PFSK-1 (cell line): ENCODE data around the gene FOXE1.

ENCODE experiments used
- FOXP2 ChIP-seq: optimal IDR thresholded peaks from 2 replicates; pipeline ENCODE3; 2011; ENCODE audit warnings: borderline replicate concordance, control low read depth, inconsistent platforms; ENCODE audit not compliant: insufficient read depth; ENCODE audit errors: extremely low read length, extremely low read depth
- POLR2AphosphoS5 ChIP-seq: IDR thresholded peaks from 2 replicates; pipeline ENCODE4 v1.6.1; 2012; ENCODE audit warnings: low read depth, mild to moderate bottlenecking, control low read depth, low read length, moderate library complexity
- SIN3A ChIP-seq: IDR thresholded peaks from 2 replicates; pipeline ENCODE4 v1.6.1; 2012; ENCODE audit warnings: mild to moderate bottlenecking, low read length, moderate library complexity, borderline replicate concordance; ENCODE audit not compliant: insufficient read depth
- TAF1 ChIP-seq: IDR thresholded peaks from 2 replicates; pipeline ENCODE4 v1.6.1; 2012; ENCODE audit warnings: low read length, control low read depth, borderline replicate concordance; ENCODE audit not compliant: insufficient read depth
- TF ChIP-seq, protein P1 (sequence below), 2 experiments: IDR thresholded peaks; 2 replicates each; pipeline versions ENCODE4 v1.6.1 to v1.8.0; 2011 to 2012; ENCODE audit warnings: low read depth in 2 of 2, low read length in 2 of 2, control low read depth in 1 of 2, inconsistent platforms in 1 of 2, mild to moderate bottlenecking in 1 of 2, moderate library complexity in 1 of 2; ENCODE audit not compliant: insufficient read depth in 1 of 2

The FOXE1 gene

DNA sequence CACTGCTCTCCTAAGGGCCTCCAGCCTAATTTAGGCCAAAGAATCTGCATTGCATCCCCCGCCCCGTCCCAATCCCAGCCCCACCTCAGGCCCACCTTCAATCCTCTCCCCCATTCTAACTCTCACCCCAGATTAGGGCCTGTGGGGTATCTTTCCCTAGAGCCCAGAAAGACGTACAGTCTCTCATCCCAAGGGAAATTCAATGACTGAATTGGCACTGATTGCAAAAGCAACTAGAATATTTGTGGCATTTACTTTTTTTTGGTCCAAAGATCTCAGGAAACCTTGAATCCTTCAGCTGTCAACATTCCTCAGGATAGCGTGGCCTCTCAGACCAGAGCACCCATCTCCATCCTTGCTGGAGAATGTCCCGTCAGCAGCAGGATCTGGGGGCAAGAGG is 38.7 kb downstream of the FOXE1 start:
- TF ChIP-seq TAF1 (no peak), SIN3A (no peak), POLR2AphosphoS5 (no peak), FOXP2 (no peak)
- TF ChIP-seq, protein P1, sequence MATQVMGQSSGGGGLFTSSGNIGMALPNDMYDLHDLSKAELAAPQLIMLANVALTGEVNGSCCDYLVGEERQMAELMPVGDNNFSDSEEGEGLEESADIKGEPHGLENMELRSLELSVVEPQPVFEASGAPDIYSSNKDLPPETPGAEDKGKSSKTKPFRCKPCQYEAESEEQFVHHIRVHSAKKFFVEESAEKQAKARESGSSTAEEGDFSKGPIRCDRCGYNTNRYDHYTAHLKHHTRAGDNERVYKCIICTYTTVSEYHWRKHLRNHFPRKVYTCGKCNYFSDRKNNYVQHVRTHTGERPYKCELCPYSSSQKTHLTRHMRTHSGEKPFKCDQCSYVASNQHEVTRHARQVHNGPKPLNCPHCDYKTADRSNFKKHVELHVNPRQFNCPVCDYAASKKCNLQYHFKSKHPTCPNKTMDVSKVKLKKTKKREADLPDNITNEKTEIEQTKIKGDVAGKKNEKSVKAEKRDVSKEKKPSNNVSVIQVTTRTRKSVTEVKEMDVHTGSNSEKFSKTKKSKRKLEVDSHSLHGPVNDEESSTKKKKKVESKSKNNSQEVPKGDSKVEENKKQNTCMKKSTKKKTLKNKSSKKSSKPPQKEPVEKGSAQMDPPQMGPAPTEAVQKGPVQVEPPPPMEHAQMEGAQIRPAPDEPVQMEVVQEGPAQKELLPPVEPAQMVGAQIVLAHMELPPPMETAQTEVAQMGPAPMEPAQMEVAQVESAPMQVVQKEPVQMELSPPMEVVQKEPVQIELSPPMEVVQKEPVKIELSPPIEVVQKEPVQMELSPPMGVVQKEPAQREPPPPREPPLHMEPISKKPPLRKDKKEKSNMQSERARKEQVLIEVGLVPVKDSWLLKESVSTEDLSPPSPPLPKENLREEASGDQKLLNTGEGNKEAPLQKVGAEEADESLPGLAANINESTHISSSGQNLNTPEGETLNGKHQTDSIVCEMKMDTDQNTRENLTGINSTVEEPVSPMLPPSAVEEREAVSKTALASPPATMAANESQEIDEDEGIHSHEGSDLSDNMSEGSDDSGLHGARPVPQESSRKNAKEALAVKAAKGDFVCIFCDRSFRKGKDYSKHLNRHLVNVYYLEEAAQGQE (IDR thresholded peaks at IDR 0.05; ENCODE audit: insufficient read depth in 1 of 2, low read depth in 2 of 2, low read length in 2 of 2): no peak

DNA sequence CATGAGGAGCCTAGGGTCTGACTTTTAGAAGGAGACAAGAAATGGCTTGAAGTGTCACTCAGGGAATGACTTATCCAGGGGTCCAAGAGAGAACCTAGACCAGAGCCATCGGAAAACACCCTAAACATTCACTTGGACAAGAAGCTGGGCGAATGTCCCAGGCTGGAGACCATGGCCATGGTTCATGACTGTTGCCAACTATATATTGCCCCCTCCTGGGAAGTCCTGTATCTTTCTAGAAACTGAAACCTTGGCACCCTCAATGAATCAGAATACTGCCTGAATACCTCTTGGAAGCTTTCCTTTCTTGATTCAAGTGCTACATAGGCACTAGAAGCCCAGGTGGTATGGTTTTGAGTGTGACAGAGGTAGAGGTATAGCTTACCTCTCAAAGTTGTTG is 39.4 kb downstream of the FOXE1 start:
- TF ChIP-seq SIN3A (no peak), TAF1 (no peak), POLR2AphosphoS5 (no peak), FOXP2 (no peak)
- TF ChIP-seq, protein P1 (IDR thresholded peaks at IDR 0.05; ENCODE audit: insufficient read depth in 1 of 2, low read depth in 2 of 2, low read length in 2 of 2): no peak

DNA sequence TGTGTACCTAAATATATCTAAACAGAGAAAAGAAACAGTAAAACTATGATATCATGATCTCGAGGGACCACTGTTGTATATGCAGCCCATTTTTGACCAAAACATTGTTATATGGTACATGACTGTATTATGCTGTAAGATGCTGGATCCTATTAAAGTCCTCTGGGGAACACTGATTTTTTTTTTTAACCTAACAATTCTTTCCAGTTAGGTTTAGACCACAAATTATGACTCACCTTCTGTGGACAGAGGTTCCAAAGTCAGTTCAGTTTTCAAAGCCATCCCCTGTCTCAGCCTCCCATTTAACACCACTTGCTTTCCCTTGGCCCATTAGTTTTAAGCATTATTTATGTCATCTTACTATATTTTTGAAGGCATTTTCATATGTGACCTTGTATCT is 42.2 kb downstream of the FOXE1 start:
- TF ChIP-seq TAF1: no peak

DNA sequence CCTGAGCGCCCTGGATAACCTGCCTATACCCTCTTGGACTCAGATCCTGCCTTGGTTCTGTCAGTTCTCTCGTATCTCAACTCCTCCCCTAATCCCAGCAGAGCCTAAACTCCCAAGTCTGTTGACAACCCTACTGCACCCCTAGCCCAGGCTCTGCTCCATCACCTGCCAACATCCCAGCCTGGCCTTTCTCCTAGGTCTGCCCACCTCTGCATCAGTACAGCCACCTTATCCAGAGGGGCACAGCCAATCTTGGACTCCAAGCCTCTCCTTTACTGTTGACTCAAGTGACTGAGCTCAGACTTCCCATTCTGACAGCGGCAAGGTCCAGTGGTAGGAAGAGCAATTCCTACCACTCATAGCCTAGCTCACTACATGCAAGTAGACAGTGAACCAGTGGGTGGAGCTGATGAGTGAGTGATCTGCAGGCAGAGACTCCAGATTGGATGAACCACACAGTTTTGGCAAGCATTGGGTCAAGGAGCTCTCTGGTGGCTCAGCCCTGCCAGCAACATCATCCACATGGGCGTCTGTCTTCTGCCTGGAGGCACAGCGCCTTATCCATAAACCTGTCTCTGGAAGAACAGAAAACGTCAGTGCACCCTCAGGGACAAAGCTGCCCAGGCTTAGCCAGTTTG is 42.8 kb downstream of the FOXE1 start:
- TF ChIP-seq SIN3A (no peak), POLR2AphosphoS5 (no peak), TAF1 (no peak), FOXP2 (no peak)
- TF ChIP-seq, protein P1 (IDR thresholded peaks at IDR 0.05; ENCODE audit: insufficient read depth in 1 of 2, low read depth in 2 of 2, low read length in 2 of 2): no peak

DNA sequence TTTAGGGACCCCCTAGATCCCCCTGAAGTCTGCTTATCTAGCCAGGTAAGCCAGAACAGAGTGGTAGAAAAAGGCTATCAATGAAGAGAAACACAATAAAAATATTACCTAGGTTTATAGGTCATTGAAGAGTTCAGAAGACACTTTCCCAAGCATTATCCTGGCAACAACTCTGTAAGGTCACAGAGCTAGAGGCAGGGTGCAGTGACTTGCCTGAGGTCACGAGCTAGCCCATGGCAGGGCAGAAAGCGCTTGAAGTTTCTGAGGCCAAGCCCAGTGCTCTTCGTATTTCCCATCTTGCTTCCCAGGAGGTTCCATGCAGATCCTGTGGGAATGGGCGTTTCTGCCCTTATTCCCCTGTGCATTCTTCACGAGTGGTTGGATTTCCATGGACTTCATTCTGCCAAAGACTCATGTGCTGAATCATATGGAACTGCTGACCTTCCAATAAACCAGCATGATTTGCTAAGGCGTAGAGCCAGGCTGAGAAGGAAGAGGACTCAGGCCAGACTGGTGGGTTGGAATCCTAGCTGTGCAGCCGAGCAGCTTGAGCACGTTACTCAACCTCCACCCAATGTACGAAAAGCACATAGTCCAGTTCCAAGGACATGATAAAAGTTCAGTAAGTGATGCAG is 47.2 kb downstream of the FOXE1 start:
- TF ChIP-seq POLR2AphosphoS5 (no peak), TAF1 (no peak), SIN3A (no peak), FOXP2 (no peak)
- TF ChIP-seq, protein P1 (IDR thresholded peaks at IDR 0.05; ENCODE audit: insufficient read depth in 1 of 2, low read depth in 2 of 2, low read length in 2 of 2): no peak
